Activated CD4-positive, alpha-beta T cell treated with anti-CD3 and anti-CD28 coated beads for 36 hours (primary cell): ENCODE measurements around the gene NCCRP1. TPM values are rescaled to one million over a fixed set of nuclear protein-coding genes. Genes with fewer than 3 reads are reported as not detected.

ENCODE experiments used
- ATAC-seq: fragments of 200-7000 bp; cut with Tn5 transposase; one replicate; pipeline ENCODE4 v1.10.0; 2021; ENCODE audit warnings: mild to moderate bottlenecking, moderate library complexity
- CTCF ChIA-PET: fragments of 350-600 bp; sonication (Branson Sonifier 250); formaldehyde crosslinking; loops from one replicate; lab custom pipeline; 2021; ENCODE audit warnings: antibody characterized with exemption; lab: Charles Lee
- POLR2A ChIA-PET: fragments of 350-600 bp; sonication (Branson Sonifier 250); formaldehyde crosslinking; loops from one replicate; lab custom pipeline; 2021; ENCODE audit warnings: antibody characterized with exemption, inconsistent platforms; lab: Charles Lee
- DNase-seq: peaks from one replicate; pipeline ENCODE4 v3.0.0-alpha.2; 2020
- H3K27ac Mint-ChIP-seq: one replicate; pipeline ENCODE4 v1.8.0; 2021; ENCODE audit warnings: mixed read lengths
- H3K27me3 Mint-ChIP-seq: one replicate; pipeline ENCODE4 v1.8.0; 2021; ENCODE audit warnings: mixed read lengths
- H3K36me3 Mint-ChIP-seq: one replicate; pipeline ENCODE4 v1.8.0; 2021; ENCODE audit warnings: low read depth, mixed read lengths
- H3K4me1 Mint-ChIP-seq: one replicate; pipeline ENCODE4 v1.8.0; 2021; ENCODE audit warnings: mixed read lengths
- H3K4me3 Mint-ChIP-seq: one replicate; pipeline ENCODE4 v1.8.0; 2021; ENCODE audit warnings: mild to moderate bottlenecking, moderate library complexity, mixed read lengths
- H3K9me3 Mint-ChIP-seq: one replicate; pipeline ENCODE4 v1.8.0; 2021; ENCODE audit warnings: low read depth, mixed read lengths
- intact Hi-C, 2 experiments: fragments of 100-400 bp; cut with DNase I in 1 of 2; cut with micrococcal nuclease in 1 of 2; formaldehyde crosslinking; loops; one replicate each; pipeline versions ENCODE4 v1.14.2 to v1.15.1; 2022 to 2024; cut with DNase I, micrococcal nuclease
- total RNA-seq, 2 experiments: library from RNA; stranded (reverse); gene quantifications; one replicate each; pipeline ENCODE4 v1.2.3, GENCODE V29; 2021

NCCRP1 gene, protein sequence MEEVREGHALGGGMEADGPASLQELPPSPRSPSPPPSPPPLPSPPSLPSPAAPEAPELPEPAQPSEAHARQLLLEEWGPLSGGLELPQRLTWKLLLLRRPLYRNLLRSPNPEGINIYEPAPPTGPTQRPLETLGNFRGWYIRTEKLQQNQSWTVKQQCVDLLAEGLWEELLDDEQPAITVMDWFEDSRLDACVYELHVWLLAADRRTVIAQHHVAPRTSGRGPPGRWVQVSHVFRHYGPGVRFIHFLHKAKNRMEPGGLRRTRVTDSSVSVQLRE
- not detected for total RNA-seq

DNA sequence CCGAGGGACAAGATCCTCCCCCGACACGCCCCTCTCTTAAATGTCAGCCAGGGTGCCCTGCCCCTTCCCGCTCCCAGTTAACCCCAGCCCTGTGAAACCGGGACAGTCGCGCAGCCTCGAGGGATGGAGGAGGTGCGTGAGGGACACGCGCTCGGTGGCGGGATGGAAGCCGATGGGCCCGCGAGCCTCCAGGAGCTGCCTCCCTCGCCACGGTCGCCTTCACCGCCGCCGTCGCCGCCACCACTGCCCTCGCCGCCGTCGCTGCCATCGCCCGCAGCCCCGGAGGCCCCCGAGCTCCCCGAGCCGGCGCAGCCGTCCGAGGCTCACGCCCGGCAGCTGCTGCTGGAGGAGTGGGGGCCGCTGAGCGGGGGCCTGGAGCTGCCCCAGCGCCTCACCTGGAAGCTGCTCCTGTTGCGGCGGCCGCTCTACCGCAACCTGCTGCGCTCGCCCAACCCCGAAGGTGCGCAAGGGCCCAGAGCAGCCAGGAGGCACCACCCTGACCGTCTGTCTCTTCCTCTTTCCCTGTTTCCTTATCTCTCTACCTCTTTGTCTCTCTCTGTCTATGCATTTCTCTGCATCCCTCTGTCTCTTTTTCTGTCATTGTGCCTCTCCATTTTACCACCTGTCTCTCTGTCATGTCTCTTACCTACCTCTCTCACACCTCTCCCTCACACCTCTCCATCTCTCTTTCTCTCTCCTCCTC, at the start of gene NCCRP1:
NCCRP1 (plus strand) TSS at position 105 of the 703 bp plus-strand sequence; CDS start at position 124, 19 bp downstream.
- Mint-ChIP-seq H3K27me3 (peaks cover 54% of the 10 kb centered on the region), H3K4me1 (peaks cover 17% of the 10 kb centered on the region), H3K9me3 (no peaks in the 10 kb centered on the region), H3K36me3 (no peaks in the 10 kb centered on the region), H3K27ac (no peak within 1 kb of the TSS), H3K4me3 (no peak within 1 kb of the TSS)
- intact Hi-C loops = loop anchor here in 1 of 2 experiments (5.0 kb wide), 1 partner anchor 235 kb away; no protein-coding TSS in a partner anchor
- ChIA-PET CTCF (interaction anchor here (0.6 kb wide), 1 partner anchor 78 kb away, joined by 3 read pairs; no protein-coding TSS in a partner anchor), POLR2A (no interaction called here)
- DNase-seq = peak; percentile 22
- peak; percentile 30 for ATAC-seq

DNA sequence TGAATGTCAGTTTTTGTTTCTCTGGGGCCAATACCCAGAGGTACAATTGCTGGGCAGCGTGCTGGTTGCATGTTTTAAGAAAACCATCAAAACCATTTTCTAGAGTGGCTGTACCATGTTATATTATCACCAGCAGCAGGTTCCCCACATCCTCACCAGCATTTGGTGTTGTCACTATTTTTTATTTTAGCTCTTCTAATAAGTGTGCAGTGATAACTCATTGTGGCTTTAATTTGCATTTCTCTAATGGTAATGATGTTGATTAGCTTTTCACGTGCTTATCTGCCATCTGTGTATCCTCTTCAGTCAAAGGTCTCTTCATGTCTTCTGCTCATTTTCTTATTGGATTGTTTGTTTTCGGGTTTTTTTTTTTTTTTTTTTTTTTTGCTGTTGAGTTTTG, 49.3 kb upstream of the NCCRP1 start:
- Mint-ChIP-seq H3K4me1 (peaks cover 4% of the 10 kb centered on the region), H3K36me3 (peaks cover 6% of the 10 kb centered on the region), H3K4me3 (no peak overlapping the region), H3K27me3 (no peaks in the 10 kb centered on the region), H3K27ac (no peak overlapping the region), H3K9me3 (no peaks in the 10 kb centered on the region)
- CTCF ChIA-PET = interaction anchor here (0.6 kb wide), 1 partner anchor 481 kb away, joined by 3 read pairs; no protein-coding TSS in a partner anchor
- intact Hi-C loops = no loop called here
- no peak for ATAC-seq
- POLR2A ChIA-PET = no interaction called here
- no peak for DNase-seq

DNA sequence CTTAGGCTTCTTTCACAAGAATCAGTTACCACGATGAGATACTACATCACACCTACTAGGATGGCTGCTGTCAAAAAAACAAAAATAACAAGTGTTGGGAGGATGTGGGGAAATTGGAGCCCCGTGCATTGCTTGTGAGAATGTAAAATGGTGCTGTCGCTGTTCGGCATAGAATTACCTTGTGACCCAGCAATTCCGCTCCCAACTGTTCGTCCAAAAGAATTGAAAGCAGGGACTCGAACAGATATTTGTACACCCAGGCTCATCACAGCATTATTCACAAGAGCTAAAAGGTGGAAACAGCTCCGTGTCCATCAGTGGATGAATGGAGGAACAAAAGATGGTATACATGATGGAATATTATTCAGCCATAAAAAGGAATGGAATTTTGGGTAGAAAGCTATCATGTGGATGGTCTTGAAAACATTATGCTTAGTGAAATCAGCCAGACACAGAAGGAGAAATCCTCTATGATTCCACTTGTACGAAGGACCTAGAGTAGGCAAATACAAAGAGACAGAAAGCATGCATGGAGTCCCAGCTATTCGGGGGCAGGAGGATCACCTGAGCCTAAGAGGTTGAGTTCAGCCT, 47.7 kb upstream of the NCCRP1 start:
- DNase-seq = no peak
- Mint-ChIP-seq H3K36me3 (peaks cover 6% of the 10 kb centered on the region), H3K4me3 (no peak overlapping the region), H3K27ac (no peak overlapping the region), H3K4me1 (peaks cover 8% of the 10 kb centered on the region), H3K9me3 (no peaks in the 10 kb centered on the region), H3K27me3 (no peaks in the 10 kb centered on the region)
- intact Hi-C loops = no loop called here
- ATAC-seq = no peak
- ChIA-PET POLR2A (interaction anchor here (0.6 kb wide), 1 partner anchor 85 kb away, joined by 4 read pairs; no protein-coding TSS in a partner anchor), CTCF (interaction anchor here (0.9 kb wide), 1 partner anchor 177 kb away, joined by 3 read pairs; no protein-coding TSS in a partner anchor)

DNA sequence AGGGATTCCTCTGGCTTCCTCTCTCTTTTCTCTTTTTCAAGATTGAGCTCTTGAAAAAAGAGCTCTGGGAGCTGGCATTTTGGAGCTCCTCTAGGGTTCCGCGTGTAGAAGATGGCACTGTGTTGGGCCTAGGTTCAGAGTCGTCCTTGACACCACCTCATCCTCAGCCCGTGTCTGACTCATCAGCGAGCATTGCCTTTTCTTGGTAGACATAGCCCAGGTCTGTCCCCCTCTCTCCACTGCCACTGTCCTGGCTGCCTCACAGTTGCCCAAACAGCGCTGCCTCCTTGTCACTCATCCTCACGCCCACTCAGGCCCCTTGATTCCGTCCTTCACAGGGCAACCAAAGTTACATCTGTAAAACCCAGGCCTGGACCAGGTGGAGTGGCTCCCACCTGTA, 46.5 kb upstream of the NCCRP1 start:
- no peaks in the 10 kb centered on the region for H3K9me3 Mint-ChIP-seq
- DNase-seq = no peak
- ChIA-PET POLR2A (no interaction called here), CTCF (no interaction called here)
- intact Hi-C loops = no loop called here
- no peaks in the 10 kb centered on the region for H3K27me3 Mint-ChIP-seq
- no peak overlapping the region for H3K4me3 Mint-ChIP-seq
- H3K4me1 Mint-ChIP-seq = peaks cover 16% of the 10 kb centered on the region
- no peak for ATAC-seq
- peaks cover 6% of the 10 kb centered on the region for H3K36me3 Mint-ChIP-seq
- no peak overlapping the region for H3K27ac Mint-ChIP-seq

DNA sequence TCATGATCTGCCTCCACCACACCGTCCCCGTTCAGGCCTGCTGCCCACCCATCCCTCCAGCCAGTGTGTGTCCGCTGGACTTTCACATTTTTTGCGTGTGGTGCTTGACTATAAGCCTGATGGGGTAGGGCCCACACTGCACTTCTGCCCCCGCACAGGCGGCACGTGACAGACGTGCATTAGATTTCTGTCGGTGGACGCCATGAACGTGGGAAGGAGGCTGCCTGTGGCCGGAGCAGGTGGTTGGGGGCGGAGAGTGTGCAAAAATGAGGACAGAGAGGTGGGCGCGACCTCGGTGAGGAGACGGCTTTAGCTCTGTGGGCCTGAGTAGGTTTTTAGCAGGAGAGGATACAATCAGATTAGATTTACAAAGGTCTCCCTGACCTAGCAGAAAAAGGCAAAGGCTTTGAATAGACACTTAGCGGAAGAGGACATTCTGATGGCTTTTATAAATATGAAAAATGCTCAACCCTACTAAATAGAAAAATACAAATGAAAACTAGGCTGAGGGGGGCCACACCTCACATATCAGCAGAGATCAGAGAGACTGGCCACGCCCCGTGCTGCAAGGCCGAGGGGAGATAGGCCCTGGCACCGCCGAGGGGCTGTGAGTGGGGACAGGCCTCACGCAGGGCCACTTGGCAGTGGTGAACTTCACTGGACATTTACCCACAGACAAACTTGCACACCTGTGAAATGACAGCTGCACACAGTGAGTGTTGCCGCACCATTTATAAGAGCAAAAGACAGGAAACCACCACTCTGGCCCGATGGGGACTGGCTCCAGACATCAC, 45.8 kb upstream of the NCCRP1 start:
- no peak overlapping the region for H3K27ac Mint-ChIP-seq
- H3K4me1 Mint-ChIP-seq = peaks cover 19% of the 10 kb centered on the region
- ChIA-PET CTCF (interaction anchor here (0.6 kb wide), 1 partner anchor 11 kb away, joined by 3 read pairs; no protein-coding TSS in a partner anchor), POLR2A (no interaction called here)
- intact Hi-C loops = no loop called here
- peaks cover 6% of the 10 kb centered on the region for H3K36me3 Mint-ChIP-seq
- no peaks in the 10 kb centered on the region for H3K9me3 Mint-ChIP-seq
- ATAC-seq (no peak), DNase-seq (no peak)
- no peak overlapping the region for H3K4me3 Mint-ChIP-seq
- no peaks in the 10 kb centered on the region for H3K27me3 Mint-ChIP-seq

DNA sequence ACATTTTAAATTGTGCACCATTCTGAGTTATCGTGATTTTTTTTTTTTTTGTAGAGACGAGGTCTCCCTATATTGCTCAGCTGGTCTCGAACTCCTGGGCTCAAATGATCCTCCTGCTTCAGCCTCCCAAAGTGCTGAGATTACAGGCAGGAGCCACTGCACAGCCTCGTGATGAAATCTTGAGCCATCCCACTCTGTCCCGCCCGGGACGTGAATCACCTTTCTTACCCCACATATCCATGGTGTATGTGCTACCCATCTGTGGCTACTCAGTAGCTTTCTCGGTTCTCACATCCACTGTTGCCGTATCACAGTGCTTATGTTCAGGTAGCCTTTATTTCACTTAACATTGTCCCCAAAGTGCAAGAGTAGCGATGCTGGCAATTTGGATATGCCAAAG, 44.7 kb upstream of the NCCRP1 start:
- H3K27me3 Mint-ChIP-seq = no peaks in the 10 kb centered on the region
- no peak overlapping the region for H3K27ac Mint-ChIP-seq
- H3K9me3 Mint-ChIP-seq = no peaks in the 10 kb centered on the region
- no peak overlapping the region for H3K4me3 Mint-ChIP-seq
- ATAC-seq (no peak), DNase-seq (no peak)
- H3K36me3 Mint-ChIP-seq = peaks cover 6% of the 10 kb centered on the region
- H3K4me1 Mint-ChIP-seq = peaks cover 24% of the 10 kb centered on the region
- ChIA-PET CTCF (no interaction called here), POLR2A (no interaction called here)
- intact Hi-C loops = no loop called here

DNA sequence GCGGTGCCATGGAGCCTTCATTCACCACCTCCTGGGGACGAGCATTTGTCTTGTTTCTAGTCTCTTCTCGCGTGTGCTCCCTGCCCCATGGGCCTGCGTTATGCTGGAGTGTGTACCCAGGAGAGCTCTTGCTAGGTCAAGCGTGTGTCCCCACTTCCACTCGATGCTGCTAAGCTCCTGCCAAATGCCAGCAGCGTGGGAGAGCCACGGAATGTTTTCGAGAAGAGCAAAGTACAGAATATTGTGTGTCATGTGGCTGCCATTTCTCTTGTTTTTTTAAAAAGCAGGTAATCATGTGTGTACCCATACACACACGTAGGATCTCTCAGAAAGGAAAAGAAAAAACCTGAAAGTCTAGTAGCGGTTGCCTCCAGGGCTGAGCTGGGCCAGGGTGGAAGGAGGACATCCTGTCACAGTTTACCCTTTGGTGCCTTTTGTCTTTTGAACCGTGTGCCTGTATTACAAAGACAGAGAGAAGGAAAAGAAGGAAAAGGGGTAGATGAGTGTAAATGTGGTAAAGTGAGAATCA, 42.6 kb upstream of the NCCRP1 start:
- H3K27ac Mint-ChIP-seq = no peak overlapping the region
- intact Hi-C loops = no loop called here
- no peaks in the 10 kb centered on the region for H3K9me3 Mint-ChIP-seq
- no peaks in the 10 kb centered on the region for H3K27me3 Mint-ChIP-seq
- ChIA-PET POLR2A (no interaction called here), CTCF (interaction anchor here (0.7 kb wide), 1 partner anchor 237 kb away, joined by 3 read pairs; the partner anchor contains the start of genes MED29 and PAF1)
- H3K4me3 Mint-ChIP-seq = no peak overlapping the region
- ATAC-seq (no peak), DNase-seq (no peak)
- H3K36me3 Mint-ChIP-seq = no peaks in the 10 kb centered on the region
- peaks cover 24% of the 10 kb centered on the region for H3K4me1 Mint-ChIP-seq

DNA sequence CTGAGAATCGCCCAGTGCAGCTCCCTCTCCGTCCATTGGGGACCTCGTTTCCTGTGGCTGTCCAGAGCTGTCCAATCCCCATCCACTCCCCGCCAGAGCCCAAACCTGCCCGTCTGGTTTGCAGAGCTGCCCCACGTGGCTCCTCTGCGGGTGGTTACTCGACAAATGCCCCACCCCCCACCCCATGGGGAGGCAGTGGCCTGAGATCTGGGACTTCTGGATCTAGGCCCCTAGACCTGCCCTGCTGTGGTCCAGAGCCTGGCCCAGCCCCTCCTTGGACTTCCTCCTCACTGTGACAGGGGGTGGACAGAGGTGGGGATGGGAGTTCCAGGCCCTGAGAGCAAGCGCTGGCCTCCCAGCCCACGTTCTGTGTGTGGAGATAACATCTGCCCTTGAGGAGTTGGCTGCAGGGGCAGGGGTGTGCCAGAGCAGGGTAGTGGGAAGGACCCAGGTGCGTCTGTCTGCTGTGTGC, 42.1 kb upstream of the NCCRP1 start:
- Mint-ChIP-seq H3K9me3 (no peaks in the 10 kb centered on the region), H3K27me3 (no peaks in the 10 kb centered on the region), H3K27ac (no peak overlapping the region), H3K36me3 (no peaks in the 10 kb centered on the region), H3K4me3 (no peak overlapping the region), H3K4me1 (peaks cover 24% of the 10 kb centered on the region)
- ChIA-PET POLR2A (no interaction called here), CTCF (interaction anchor here (0.7 kb wide), 1 partner anchor 236 kb away, joined by 3 read pairs; the partner anchor contains the start of genes MED29 and PAF1)
- DNase-seq (no peak), ATAC-seq (no peak)
- intact Hi-C loops = no loop called here

DNA sequence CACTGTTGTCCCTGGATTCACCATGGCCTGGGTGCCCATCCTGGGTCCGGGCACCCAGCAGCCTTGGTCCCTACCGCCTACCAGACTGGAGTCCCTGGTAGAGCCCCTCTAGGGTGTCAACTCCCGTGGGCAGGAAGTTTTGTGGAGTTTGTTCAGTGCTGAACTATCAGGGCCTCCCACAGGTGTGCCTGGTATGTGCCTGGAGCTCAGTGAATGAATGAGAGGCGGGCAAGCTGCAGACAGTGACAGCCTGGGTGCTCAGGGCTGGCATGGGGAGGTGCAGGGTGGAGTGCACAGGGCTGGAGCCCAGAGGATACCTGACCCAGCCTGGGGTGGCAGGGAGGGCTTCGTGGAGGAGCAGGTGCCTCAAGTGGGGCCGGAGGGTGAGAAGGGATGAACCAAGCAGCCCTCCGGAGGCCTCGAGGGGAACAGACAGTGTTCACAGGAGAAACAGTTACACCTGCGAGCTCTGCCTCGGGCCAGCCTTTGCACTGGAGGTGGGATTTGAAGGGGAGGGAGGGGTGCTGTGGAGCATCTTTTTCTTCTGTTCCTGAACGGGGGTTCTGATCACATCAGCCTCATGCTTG, 41.6 kb upstream of the NCCRP1 start:
- no peaks in the 10 kb centered on the region for H3K36me3 Mint-ChIP-seq
- H3K27me3 Mint-ChIP-seq = no peaks in the 10 kb centered on the region
- H3K27ac Mint-ChIP-seq = no peak overlapping the region
- H3K4me3 Mint-ChIP-seq = no peak overlapping the region
- POLR2A ChIA-PET = no interaction called here
- peaks cover 24% of the 10 kb centered on the region for H3K4me1 Mint-ChIP-seq
- CTCF ChIA-PET = no interaction called here
- H3K9me3 Mint-ChIP-seq = no peaks in the 10 kb centered on the region
- no peak for ATAC-seq
- intact Hi-C loops = no loop called here
- DNase-seq = no peak

DNA sequence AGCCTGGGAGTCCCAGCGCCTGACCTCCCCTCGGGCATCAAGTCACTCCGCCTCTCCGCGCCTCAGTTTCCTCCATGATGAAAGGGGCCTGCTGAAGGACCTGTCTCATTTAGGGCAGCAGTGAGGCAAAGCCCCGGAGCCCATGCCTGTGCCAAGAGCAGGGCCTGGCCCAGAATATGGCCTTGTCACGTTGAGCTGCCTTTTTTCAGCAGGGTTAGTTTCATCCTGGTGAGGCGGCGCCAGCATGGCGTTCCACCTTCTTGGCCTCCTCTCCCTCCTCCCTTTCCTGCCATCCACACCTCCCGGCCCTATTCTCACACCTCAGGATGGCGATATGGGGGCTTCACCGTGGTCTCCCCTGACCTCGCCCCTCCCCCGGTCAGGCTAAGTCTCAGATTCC, 41.0 kb upstream of the NCCRP1 start:
- Mint-ChIP-seq H3K4me1 (peaks cover 24% of the 10 kb centered on the region), H3K9me3 (no peaks in the 10 kb centered on the region), H3K27ac (no peak overlapping the region), H3K36me3 (no peaks in the 10 kb centered on the region), H3K4me3 (no peak overlapping the region), H3K27me3 (no peaks in the 10 kb centered on the region)
- POLR2A ChIA-PET = no interaction called here
- ATAC-seq (no peak), DNase-seq (no peak)
- CTCF ChIA-PET = no interaction called here
- intact Hi-C loops = no loop called here
